ENCODE measurements around the gene TNKS2.

Gene TNKS2

GRCh38 chr10:91816981-91817380 is 18.8 kb downstream of the TNKS2 start:
- no peak for TF ChIP-seq CTCF (IDR thresholded peaks at IDR 0.05)
- no peaks in the 10 kb centered on the region for H3K36me3 ChIP-seq (ENCODE audit: control insufficient read depth, insufficient read depth, low read length)

GRCh38 chr10:91820144-91820543 is 21.9 kb downstream of the TNKS2 start:
- no peaks in the 10 kb centered on the region for H3K36me3 ChIP-seq (ENCODE audit: control insufficient read depth, insufficient read depth, low read length)
- H3K27ac ChIP-seq: no peak overlapping the region
- H3K9me3 ChIP-seq (ENCODE audit: control insufficient read depth, low read length): no peaks in the 10 kb centered on the region
- H3K4me3 ChIP-seq (ENCODE audit: low read depth, low read length): no peak overlapping the region
- no peak overlapping the region for H2AFZ ChIP-seq
- H3K4me2 ChIP-seq (ENCODE audit: low read length): no peak overlapping the region
- no peak overlapping the region for H3K9ac ChIP-seq
- H3K4me1 ChIP-seq: no peaks in the 10 kb centered on the region
- no peak for TF ChIP-seq CTCF (IDR thresholded peaks at IDR 0.05)
- no peaks in the 10 kb centered on the region for H3K27me3 ChIP-seq (ENCODE audit: control insufficient read depth, insufficient read depth, low read length)
- H3K79me2 ChIP-seq: no peaks in the 10 kb centered on the region

More at GRCh38 chr10:91816981-91817380, 18.8 kb downstream of the TNKS2 start:
- Histone ChIP-seq H3K27me3 (ENCODE audit: control insufficient read depth, insufficient read depth, low read length) (no peaks in the 10 kb centered on the region), H3K79me2 (peaks cover 2% of the 10 kb centered on the region), H3K4me1 (no peaks in the 10 kb centered on the region), H2AFZ (no peak overlapping the region), H3K9ac (no peak overlapping the region), H3K4me2 (ENCODE audit: low read length) (no peak overlapping the region), H3K9me3 (ENCODE audit: control insufficient read depth, low read length) (no peaks in the 10 kb centered on the region), H3K4me3 (ENCODE audit: low read depth, low read length) (no peak overlapping the region), H3K27ac (no peak overlapping the region)

GRCh38 chr10:91824076-91824475 is 25.9 kb downstream of the TNKS2 start:
- H3K36me3 ChIP-seq (ENCODE audit: control insufficient read depth, insufficient read depth, low read length): no peaks in the 10 kb centered on the region
- no peak for TF ChIP-seq CTCF (IDR thresholded peaks at IDR 0.05)
- H3K27me3 ChIP-seq (ENCODE audit: control insufficient read depth, insufficient read depth, low read length): no peaks in the 10 kb centered on the region
- no peak overlapping the region for H2AFZ ChIP-seq
- H3K9ac ChIP-seq: no peak overlapping the region
- no peak overlapping the region for H3K4me3 ChIP-seq (ENCODE audit: low read depth, low read length)
- H3K4me2 ChIP-seq (ENCODE audit: low read length): no peak overlapping the region
- H3K4me1 ChIP-seq: no peaks in the 10 kb centered on the region
- no peak overlapping the region for H3K27ac ChIP-seq
- no peaks in the 10 kb centered on the region for H3K9me3 ChIP-seq (ENCODE audit: control insufficient read depth, low read length)
- H3K79me2 ChIP-seq: no peaks in the 10 kb centered on the region

- Histone ChIP-seq H3K4me3 (ENCODE audit: low read depth, low read length) (no peak overlapping the region), H3K27ac (no peak overlapping the region), H3K79me2 (no peaks in the 10 kb centered on the region), H2AFZ (no peak overlapping the region), H3K4me1 (no peaks in the 10 kb centered on the region), H3K9ac (no peak overlapping the region), H3K9me3 (ENCODE audit: control insufficient read depth, low read length) (no peaks in the 10 kb centered on the region), H3K4me2 (ENCODE audit: low read length) (no peak overlapping the region), H3K36me3 (ENCODE audit: control insufficient read depth, insufficient read depth, low read length) (no peaks in the 10 kb centered on the region), H3K27me3 (ENCODE audit: control insufficient read depth, insufficient read depth, low read length) (no peaks in the 10 kb centered on the region)
- no peak for TF ChIP-seq CTCF (IDR thresholded peaks at IDR 0.05)
These were observed 31.0 kb downstream of the TNKS2 start for GRCh38 chr10:91829268-91829667.

GRCh38 chr10:91838199-91838598 is 40.0 kb downstream of the TNKS2 start:
- Histone ChIP-seq H3K9ac (no peak overlapping the region), H3K4me2 (ENCODE audit: low read length) (no peak overlapping the region), H3K79me2 (no peaks in the 10 kb centered on the region), H3K27me3 (ENCODE audit: control insufficient read depth, insufficient read depth, low read length) (no peaks in the 10 kb centered on the region), H3K4me3 (ENCODE audit: low read depth, low read length) (no peak overlapping the region), H2AFZ (no peak overlapping the region), H3K36me3 (ENCODE audit: control insufficient read depth, insufficient read depth, low read length) (no peaks in the 10 kb centered on the region), H3K27ac (no peak overlapping the region), H3K4me1 (no peaks in the 10 kb centered on the region), H3K9me3 (ENCODE audit: control insufficient read depth, low read length) (no peaks in the 10 kb centered on the region)
- TF ChIP-seq CTCF (IDR thresholded peaks at IDR 0.05): no peak
